Measurements from ENCODE around the gene MAP10. TPM values are rescaled to one million over a fixed set of nuclear protein-coding genes. Genes with fewer than 3 reads are reported as not detected.

The MAP10 gene
- total and polyA plus RNA-seq, 10 of the 15 experiments (the other 5 are each of a cell fraction or from before 2014, with no cell fraction given) = 0.85 to 5.0 (median 4.3) TPM

GRCh38 chr1:232789651-232790050, 15.6 kb upstream of the MAP10 start:
- no peak for FAIRE-seq
- CTCF ChIA-PET = no interaction called here

GRCh38 chr1:232792949-232793348, 12.3 kb upstream of the MAP10 start:
- ChIA-PET POLR2A (no interaction called here), SMC1A (ENCODE audit: uncharacterized antibody, unreplicated experiment) (interaction anchor here (0.7 kb wide), 1 partner anchor 755 kb away, joined by 3 read pairs; no protein-coding TSS in a partner anchor), RAD21 (ENCODE audit: unreplicated experiment) (no interaction called here), CTCF (no interaction called here)
- no peaks in the 10 kb centered on the region for H3K79me2 ChIP-seq (ENCODE audit: control insufficient read depth, insufficient read depth, low read length)
- no peak overlapping the region for H3K4me2 ChIP-seq (ENCODE audit: control insufficient read depth, insufficient read depth)
- no peak overlapping the region for H3K9ac ChIP-seq (ENCODE audit: control insufficient read depth, insufficient read depth, low read length)
- DNase-seq (ENCODE audit: low read depth, low spot score) = no peak
- H3K9me3 ChIP-seq (replicated peaks; ENCODE audit: control insufficient read depth, insufficient read depth, low read length) = no peaks in the 10 kb centered on the region
- no peak for ATAC-seq
- H3K4me3 ChIP-seq = no peak overlapping the region
- no TSS peak for BruUV-seq (replicated peaks)
- intact Hi-C loops (cut with micrococcal nuclease; ENCODE audit: unreplicated experiment) (no loop called here), in situ Hi-C loops (cut with MboI) (no loop called here)
- no peak overlapping the region for H2AFZ ChIP-seq (ENCODE audit: control insufficient read depth, low read depth, low read length)
- H3K4me1 ChIP-seq (ENCODE audit: control insufficient read depth, insufficient read depth, low read length) = no peaks in the 10 kb centered on the region
- no peaks in the 10 kb centered on the region for H4K20me1 ChIP-seq (ENCODE audit: control insufficient read depth, insufficient read depth)
- H3K27ac ChIP-seq (ENCODE audit: control insufficient read depth, insufficient read depth) = no peak overlapping the region
- H3K36me3 ChIP-seq (ENCODE audit: control insufficient read depth in 2 of 2, insufficient read depth in 2 of 2, low read length in 1 of 2) = no peaks in the 10 kb centered on the region
- peaks cover 0 to 2% of the 10 kb centered on the region in 2 experiments; a peak in 2 of 4 replicates for H3K27me3 ChIP-seq (replicated peaks in 1 of 2; ENCODE audit: control insufficient read depth in 2 of 2, insufficient read depth in 2 of 2, low read length in 1 of 2)
- FAIRE-seq = no peak
- TF ChIP-seq RFX5 (IDR thresholded peaks at IDR 0.05; ENCODE audit: low read depth, low read length) (no peak), HDAC6 (IDR thresholded peaks at IDR 0.05; ENCODE audit: unreplicated experiment) (no peak), NFYB (IDR thresholded peaks at IDR 0.05; ENCODE audit: insufficient read depth, low read depth, low read length) (no peak), HDAC2 (IDR thresholded peaks at IDR 0.05) (no peak), IKZF1 (conservative IDR thresholded peaks at IDR 0.05) (no peak), LARP7 (IDR thresholded peaks at IDR 0.05) (no peak), NBN (IDR thresholded peaks at IDR 0.05) (no peak), TCF12 (IDR thresholded peaks at IDR 0.05; ENCODE audit: low read depth, low read length) (no peak), SRF (IDR thresholded peaks at IDR 0.05; ENCODE audit: low read depth in 2 of 2, low read length in 2 of 2) (no peak), ZBTB11 (CRISPR knock-in tag; IDR thresholded peaks at IDR 0.05) (no peak), ZNF592 (IDR thresholded peaks at IDR 0.05) (no peak), POLR2AphosphoS5 (IDR thresholded peaks at IDR 0.05; ENCODE audit: low read length) (no peak), MTA2 (IDR thresholded peaks at IDR 0.05; ENCODE audit: low read depth) (no peak)

More at GRCh38 chr1:232789651-232790050, 15.6 kb upstream of the MAP10 start:
- H3K79me2 ChIP-seq (ENCODE audit: control insufficient read depth, insufficient read depth, low read length) = no peaks in the 10 kb centered on the region
- BruUV-seq (replicated peaks) = no TSS peak
- H3K9me3 ChIP-seq (replicated peaks; ENCODE audit: control insufficient read depth, insufficient read depth, low read length) = no peaks in the 10 kb centered on the region
- no peaks in the 10 kb centered on the region for H3K36me3 ChIP-seq (ENCODE audit: control insufficient read depth in 2 of 2, insufficient read depth in 2 of 2, low read length in 1 of 2)
- ChIA-PET SMC1A (ENCODE audit: uncharacterized antibody, unreplicated experiment) (no interaction called here), POLR2A (no interaction called here), RAD21 (ENCODE audit: unreplicated experiment) (no interaction called here)
- H3K4me2 ChIP-seq (ENCODE audit: control insufficient read depth, insufficient read depth) = no peak overlapping the region
- DNase-seq (ENCODE audit: low read depth, low spot score) (no peak), ATAC-seq (no peak)
- H4K20me1 ChIP-seq (ENCODE audit: control insufficient read depth, insufficient read depth) = no peaks in the 10 kb centered on the region
- H3K4me1 ChIP-seq (ENCODE audit: control insufficient read depth, insufficient read depth, low read length) = no peaks in the 10 kb centered on the region
- no peak overlapping the region for H2AFZ ChIP-seq (ENCODE audit: control insufficient read depth, low read depth, low read length)
- no peak overlapping the region for H3K27ac ChIP-seq (ENCODE audit: control insufficient read depth, insufficient read depth)
- no peak overlapping the region for H3K9ac ChIP-seq (ENCODE audit: control insufficient read depth, insufficient read depth, low read length)
- in situ Hi-C loops (cut with MboI) (no loop called here), intact Hi-C loops (cut with micrococcal nuclease; ENCODE audit: unreplicated experiment) (no loop called here)
- TF ChIP-seq PAX5 (IDR thresholded peaks at IDR 0.05; ENCODE audit: borderline replicate concordance, low read depth, low read length) = no peak
- no peak overlapping the region for H3K4me3 ChIP-seq
- peaks cover 0 to 2% of the 10 kb centered on the region in 2 experiments; a peak in 2 of 4 replicates for H3K27me3 ChIP-seq (replicated peaks in 1 of 2; ENCODE audit: control insufficient read depth in 2 of 2, insufficient read depth in 2 of 2, low read length in 1 of 2)

Measured in GM12878 (cell line).